ENCODE measurements around the gene NLGN4Y.

NLGN4Y gene

DNA sequence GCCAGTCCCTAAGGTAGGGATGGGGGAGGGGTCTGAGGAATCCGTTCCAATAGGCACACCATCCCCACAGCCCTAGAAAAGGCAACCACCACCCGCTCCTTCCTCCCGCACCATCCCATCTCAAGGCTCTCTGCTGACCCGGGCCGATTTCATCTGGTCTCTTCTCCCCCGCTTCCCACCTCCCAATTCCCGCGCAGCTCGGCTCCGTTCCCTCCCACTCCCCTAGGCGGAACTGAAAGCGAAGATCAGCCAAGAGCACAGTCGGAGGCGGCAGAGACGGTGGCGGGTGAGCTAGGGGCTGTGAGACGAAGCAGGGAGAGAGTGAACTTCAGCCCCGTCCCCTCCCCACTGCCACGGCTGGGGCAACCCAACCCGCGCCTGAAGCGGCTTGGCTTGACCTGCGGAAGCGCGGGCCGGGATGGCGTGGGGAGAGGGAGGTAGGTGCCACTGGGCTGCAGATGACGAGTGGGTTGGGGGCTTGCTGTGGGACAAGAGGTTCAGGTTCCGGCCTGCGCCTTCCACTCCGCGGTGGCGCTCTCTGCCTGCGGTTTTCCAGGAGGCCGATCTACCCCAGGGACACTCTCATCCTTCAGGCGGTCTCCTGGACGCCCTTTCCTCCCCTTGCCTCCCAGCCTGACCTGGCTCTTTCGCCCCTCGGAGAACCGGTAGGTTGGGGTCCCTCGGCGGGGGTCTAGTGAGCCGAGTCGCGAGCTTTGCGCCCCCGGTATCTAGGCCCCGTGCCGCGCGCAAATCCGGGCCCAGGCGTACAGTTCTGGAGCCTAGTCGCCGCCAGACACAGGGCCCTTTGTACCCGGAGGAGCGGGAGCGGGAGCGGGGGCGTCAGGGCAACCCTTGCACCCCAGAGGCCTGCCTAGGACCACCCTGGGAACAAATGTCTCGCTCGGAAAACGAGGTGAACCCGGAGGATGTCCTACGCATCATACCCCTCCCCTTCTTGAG lies at the start of gene NLGN4Y:
Gene NLGN4Y (plus strand): TSS at position 258 of the 960 bp plus-strand sequence. CDS start 97,591 bp downstream, outside the sequence.
- DNase-seq = peak in 32 of 56 donors; percentile 1 to 53 (median 28)

DNA sequence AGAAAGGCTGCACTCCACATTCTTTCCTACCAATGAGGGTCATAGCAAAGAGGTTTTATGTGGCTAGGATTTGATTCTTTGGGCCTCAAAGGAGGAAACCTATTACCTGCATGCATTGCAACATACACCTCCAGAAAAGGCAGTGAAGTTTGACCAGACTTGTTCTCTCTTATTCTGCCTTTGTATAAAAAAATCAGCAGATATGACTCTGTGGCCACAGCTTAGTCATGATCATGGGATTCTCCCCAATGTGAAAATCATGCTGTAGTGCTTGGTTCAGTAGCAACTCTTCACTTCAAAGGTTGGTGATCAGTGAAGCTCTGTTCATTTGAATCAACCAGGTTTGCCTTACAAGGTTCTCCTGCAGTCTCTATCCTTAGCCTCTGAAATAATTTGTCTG lies 38.4 kb upstream of the NLGN4Y start:
- DNase-seq = no peak

DNA sequence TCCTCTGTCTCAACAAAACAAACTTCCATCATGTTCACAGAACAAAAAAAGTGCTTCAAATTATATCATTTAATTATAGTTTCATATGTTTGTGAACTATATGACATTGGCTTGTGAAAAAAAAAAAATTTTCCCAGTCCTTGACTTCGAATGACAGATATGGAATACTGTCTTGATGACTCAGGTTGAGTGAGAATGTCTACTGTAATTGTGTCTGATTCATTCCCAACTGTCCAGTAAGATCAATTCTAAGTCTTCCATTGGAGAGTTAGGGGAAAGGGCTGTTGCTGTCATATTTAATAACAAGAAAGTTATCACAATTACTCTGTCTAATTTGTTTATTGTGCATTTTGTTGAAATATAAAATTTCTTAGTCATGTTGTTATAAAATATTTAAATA lies 34.1 kb upstream of the NLGN4Y start:
- no peak for DNase-seq

DNA sequence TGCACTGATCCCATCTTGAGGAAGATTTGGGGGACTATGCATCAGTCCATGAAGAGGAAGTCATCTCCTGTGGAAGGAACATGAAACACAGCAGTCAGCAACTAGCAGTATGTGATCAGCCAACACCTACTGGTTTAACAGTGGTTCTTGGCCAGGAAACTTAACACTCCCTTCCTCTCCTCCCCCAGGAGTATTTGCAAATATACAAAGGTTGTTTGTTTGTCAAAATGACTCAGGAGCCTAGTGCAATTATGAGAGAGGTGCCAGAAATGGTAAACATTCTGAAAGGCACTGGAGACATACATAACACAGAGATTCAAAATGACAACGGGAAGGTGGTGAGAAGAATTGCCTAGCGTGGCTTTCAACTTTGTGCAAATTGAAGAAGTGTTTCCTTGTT lies 26.3 kb upstream of the NLGN4Y start:
- no peak for DNase-seq

DNA sequence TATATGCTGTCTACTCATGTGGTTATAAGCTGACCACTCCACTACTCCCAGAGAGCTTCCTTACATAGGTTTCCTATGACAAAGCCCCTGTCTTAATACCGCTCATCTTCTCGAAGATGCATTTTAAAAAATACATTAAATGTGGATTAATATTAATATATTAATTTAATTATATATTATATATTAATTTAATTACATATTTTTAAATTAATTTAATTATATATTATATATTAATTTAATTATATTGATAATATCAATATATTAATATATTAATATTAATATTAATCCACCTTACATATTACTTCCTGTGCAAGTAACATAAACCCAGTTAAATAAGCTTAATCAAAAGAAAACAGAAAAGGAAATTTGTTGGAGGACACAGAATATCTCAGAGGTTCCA lies 19.7 kb upstream of the NLGN4Y start:
- no peak for DNase-seq

DNA sequence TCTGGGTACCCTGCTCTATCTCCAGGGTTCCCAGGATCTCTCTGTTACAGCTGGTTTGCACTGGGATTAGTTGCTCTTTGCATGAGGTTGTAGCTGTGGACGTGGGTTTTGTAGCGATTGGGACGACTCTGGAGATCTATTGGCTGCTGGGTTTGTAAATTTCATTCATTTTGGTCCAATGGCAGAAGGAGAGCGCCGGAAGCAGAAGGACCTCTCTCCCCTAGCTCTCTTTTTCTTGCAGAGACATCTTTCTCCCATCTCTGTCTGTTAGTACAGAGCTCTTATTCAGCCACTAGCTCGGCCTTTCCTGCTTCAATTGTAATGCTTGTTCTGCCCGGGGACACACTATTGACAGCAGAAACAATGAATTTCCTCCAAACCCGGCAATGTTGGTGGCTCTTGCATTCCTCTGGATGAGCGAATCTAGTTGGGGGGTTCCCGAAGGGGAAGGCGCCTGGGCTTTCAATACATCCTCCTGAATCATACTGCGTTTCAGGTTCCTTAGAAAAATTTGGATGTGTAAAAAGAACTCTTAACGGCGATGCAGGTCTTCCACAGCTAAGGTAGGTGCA lies 1.9 kb upstream of the NLGN4Y start:
- peak in 31 of 56 donors; percentile 0 to 72 (median 6) for DNase-seq

DNA sequence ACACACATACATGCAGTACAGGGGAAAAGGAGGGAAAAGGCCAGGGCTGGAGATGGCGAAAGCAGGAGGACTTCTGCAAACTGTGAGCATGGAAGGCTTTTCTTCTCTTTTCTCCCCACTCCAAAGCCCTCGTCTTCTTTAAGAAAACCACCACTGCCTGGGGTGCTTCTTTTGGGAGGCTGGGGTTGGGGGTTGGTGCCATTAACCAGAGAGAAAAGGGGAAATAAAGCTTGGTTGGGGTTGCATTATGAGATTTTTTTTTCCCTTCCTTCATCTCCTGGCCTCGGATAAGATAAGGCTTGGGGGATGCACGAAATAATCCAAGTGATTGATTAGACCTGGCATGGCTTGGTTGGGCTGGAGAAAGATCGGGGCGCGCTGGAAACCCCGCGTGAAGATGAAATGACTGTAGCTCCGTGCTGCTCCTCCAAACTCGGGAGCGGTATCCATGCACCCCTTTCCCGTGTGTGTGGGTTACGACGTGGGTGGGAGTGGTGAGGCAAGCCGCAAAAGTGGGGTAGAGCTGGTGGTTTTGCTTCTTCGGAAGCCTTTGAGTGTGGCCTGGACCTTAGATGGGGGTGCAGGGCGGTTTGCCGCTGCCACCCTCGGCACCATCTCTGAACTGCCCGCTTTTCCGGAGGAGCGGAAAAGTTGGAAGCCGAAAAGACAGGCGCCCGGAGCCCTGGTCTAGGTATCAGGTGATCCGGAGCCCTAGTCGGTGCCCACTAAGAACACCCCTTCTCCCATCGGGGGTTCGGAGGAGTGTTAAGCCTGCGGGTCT lies 648 bp upstream of the NLGN4Y start:
- DNase-seq = peak in 24 of 56 donors; percentile 0 to 41 (median 8)

DNA sequence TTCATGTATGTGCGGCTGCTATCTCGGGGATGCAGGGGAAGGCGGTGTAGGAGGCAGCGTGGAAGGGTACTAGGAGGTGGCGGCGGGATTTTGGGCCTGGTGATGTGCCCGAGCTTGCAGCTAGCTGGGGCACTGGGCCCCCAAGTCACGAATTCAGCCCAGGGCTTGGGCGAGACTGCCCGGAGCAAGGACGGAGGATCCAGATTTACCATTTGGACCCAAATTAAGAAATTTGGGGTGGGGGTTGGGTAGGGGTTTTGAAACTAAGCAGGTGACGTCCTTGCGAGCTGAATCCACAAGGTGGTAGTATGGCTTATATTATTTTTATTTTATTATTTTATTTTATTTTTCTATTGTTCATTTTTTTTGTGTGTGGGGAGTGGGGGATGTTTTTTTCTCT lies 986 bp downstream of the NLGN4Y start:
- DNase-seq = peak in 19 of 56 donors; percentile 0 to 28 (median 1)

DNA sequence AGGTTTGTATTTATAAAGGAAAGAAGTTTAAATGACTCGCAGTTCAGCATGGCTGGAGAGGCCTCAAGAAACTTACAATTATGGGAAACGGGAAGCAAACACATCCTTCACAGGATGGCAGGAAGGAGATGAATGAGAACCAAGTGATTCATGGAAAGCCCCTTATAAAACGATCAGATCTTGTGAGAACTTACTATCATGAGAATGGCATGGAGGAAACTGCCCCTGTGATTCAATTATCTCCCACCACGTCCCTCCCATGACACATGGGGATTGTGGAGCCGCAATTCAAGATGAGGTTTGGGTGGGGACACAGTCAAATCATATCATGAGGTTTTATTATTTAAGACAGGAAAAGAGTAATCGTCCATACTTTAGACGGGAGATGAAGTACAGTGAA lies 4.0 kb downstream of the NLGN4Y start:
- no peak for DNase-seq

DNA sequence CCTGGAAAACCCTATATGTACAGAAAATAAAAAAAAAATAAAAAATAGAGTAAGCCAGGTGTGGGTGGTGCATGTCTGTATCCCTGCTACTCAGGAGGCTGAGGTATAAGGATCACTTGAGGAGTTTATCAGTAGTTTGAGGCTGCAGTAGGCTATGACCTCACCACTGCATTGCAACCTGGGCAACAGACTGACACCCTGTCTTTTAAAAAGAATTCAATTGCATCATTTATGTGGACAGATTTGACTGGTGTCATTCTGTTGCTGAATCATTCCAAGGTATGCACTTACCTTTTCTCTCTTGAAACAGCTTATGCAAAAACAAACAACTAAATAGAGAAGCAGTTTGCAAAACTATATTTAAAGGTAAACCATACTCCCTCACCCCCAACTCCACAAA lies 12.4 kb downstream of the NLGN4Y start:
- no peak for DNase-seq

DNA sequence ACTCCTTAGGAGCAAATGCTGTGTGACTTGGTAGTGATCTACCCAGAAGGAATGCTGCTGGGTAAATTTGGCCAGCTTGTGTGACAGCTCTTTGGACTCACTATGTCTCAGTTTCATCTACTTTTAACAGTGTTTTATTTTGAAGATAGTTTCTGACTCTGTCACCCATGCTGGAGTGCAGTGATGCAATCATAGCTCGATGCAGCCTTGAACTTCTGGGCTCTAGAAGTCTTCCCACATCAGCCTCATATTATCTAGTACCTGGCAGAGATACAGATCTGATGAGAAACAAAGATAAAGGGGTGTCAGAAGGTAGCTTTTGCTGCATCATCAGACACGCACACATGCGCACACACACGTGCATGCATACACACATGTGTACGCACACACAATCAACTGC lies 19.2 kb downstream of the NLGN4Y start:
- DNase-seq = no peak

DNA sequence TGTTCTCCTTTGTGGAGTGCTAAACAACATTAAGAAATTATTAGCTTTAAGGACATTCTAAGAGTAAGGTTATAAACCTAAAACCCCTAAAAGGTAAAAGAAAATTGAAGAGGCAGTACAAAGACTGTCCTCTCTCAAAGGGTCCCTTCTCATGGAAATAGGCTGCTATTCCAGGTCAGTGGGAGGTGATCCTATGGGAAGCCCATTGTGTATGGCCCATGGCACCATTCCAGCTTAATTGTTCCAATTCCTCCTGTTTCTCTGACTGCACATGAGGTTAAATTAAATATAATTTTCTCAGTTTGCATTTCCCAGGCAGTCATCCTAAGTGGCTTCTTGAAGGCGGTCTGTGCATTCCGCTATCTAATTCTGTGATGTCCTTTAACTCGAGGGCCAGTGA lies 57.0 kb downstream of the NLGN4Y start:
- no peak for DNase-seq

DNA sequence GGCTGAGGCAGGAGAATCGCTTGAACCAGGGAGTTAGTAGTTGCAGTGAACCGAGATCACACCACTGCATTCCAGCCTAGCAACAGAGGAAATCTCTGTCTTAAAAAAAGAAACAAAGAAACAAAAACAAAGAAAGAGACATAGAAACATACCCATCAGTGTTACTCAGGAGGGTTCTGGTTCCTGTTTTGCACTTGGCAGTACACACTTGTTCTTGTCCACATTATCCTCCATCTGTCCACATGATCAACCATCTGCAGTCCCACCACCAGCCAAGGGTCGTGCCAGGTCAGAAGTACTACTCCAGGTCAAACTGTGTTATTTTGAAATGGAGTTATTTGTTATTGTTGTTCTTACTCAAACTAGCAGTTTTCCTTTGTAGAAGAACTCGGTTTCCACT lies 62.4 kb downstream of the NLGN4Y start:
- no peak for DNase-seq

DNA sequence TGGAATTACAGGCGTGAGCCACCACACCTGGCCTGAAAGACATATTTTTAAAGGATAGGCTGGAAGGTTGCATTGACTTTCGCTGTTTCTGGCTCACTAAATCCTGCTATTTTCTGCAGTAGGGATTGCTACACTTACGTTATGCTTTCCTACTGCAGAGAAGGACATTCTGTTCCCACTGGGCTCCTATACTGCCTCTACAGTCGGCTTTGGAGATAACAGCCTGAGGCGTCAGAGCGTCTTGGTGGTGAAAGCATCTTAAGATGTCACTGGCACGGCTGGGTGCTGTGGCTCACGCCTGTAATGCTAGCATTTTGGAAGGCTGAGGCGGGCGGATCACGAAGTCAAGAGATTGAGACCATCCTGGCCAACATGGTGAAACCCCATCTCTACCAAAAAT lies 77.0 kb downstream of the NLGN4Y start:
- DNase-seq = no peak

DNA sequence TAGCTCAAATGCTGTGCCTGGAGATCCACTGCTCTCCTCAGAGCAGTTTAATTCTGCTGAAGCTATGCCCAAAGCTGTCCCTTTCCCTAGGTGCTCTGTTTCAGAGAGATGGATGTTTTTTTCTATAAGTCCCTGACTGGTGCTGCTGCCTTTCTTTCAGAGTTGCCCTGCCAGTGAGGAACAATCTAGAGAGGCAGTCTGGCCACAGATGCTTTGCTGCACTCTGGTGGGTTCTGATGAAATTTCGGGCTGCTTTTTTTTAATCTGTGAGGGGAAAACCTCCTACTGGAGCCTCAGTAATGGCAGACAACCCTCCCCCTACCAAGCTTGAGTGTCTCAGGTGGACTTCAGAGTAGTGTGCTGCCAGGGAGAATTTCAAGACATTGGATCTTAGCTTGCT lies 93.3 kb downstream of the NLGN4Y start:
- DNase-seq = no peak

DNA sequence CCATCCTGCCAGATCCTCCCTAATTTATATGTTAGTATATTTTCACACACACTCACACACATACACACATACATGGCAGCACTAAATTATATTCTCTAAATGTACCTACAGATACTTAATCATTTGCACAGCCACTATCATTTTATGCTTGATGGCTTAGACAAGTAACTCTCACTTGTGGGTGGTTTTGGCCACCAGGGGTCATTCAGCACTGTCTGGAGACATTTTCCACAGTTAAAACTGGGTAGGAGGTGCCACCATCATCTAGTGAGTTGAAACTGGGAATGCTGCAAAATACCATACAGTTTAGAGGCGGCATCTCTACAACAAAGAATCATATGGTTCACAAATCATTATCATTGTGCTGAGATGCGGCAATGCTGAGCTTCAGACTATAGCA lies 94.2 kb downstream of the NLGN4Y start:
- DNase-seq = peak in 1 of 56 donors; percentile 3

DNA sequence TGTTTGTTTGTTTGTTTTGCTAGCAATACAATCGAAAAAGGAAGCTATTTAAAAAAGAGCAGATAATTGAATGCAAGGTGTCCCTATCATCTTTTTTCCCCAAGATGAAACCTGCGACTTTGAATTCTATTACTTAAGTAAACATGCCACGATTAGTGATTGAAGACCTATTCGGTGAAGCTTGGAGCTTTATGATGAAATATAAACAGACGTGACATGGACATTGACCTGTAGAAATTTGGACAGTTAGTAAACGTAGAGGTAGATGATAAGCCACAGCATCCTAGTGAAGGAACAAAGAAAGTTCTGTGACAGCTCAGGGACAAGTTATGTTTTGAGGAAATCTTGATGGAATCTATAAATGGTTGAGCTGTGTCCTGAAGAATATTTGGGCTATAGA lies 103.9 kb downstream of the NLGN4Y start:
- no peak for DNase-seq

DNA sequence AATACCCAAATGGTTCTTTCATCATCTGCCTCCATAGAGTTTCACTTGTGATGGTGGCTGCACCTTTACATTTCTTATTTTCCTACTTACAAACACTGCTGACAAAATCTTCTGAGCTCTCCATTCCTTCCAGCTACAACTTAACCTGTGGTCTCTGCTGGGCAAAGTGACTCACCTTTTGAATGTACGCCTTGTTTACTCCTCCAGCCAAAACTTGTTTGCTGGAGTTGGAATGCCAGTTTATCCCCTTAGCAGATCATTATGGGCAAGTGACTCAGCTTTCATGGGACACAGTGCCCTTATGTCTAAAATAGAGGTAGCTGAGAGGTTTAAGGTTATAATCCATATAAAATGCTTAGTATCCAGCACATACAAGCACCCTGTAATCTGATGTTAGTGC lies 107.3 kb downstream of the NLGN4Y start:
- no peak for DNase-seq

DNA sequence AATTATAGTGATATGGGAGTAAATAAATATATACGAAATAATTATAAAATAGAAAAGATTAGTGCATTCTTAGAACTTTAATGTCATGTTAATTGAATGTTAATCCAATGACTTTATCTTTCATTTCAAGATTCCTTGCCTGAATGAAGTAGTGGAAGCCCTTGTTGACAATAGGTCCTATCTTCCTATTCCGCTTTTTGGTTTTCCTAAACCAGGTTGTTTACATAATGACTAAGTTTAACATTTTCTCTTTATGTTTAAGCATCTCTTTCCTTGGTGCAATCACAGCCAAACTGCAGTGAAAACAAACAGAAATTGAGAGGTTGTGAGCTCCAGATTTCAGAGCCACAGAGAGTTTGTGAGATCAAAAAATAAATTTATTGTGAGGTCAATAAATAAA lies 109.4 kb downstream of the NLGN4Y start:
- DNase-seq = no peak

DNA sequence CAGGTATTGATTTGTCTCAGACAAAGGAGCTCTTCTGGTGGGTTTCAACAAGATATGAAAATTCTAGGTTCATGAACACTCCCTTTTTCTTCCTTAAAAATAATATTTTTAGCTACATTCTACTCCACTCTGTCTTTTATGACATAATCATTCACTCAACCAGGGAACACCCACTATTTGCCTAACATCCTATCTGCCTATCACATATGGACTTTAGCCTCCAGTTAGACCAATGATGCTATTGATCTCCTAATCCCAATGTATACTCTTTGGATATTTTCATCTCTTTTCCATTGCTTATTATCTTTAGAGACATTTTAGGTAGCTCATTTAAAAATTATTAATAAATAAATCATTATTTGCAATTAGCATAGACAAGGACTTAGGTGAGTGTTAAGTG lies 110.6 kb downstream of the NLGN4Y start:
- DNase-seq = no peak

DNA sequence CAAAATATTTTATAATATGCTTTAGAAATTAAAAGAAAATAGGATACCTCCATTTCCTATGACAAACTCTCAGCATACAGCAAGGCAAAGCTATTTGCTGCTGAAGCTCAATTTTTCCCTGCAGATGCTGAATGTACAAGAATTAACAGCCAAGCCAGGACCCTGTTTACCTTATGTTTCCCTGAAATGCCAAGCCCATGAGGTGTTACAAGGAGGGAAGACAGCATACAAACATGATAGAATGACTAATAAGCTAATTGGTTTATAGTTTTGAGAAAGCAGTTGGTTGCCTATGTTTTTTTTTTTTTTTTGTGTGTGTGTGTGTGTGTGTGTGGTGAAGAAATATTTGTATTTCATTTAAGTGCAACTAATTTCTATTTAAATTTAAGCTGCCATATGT lies 113.2 kb downstream of the NLGN4Y start:
- DNase-seq = no peak

DNA sequence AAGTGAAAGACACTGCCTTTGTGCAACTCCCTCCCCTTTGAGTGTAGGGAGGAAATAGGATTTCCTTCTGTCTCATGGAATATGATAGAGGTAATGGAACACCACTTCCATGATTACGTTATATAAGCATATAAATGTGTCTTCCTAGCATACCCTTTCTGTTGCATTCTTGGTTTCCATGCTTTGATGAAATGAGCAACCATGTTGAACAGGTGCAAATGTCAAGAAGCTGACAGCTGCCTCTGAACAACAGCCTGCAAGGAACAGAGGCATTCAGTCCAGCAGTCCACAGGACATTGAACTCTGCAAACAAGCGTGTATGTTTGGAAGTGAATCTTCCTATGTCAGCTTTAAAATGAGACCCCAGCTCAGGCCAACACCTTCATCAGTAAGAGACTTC lies 117.5 kb downstream of the NLGN4Y start:
- DNase-seq = no peak
